PC-3 (cell line): Measurements from ENCODE around the gene SH3PXD2A. TPM values are rescaled to one million over a fixed set of nuclear protein-coding genes. Genes with fewer than 3 reads are reported as not detected.
"Not testable (repeated sequence)": the region's sequence is repeated elsewhere in the genome, so short reads cannot be mapped to it uniquely, and the experiment has no call there.

Source experiments
- ATAC-seq: fragments of 200-7000 bp; cut with Tn5 transposase; 2 replicates; pipeline ENCODE4 v1.9.1; 2020; ENCODE audit warnings: mild to moderate bottlenecking, moderate library complexity
- BruUV-seq: library from RNA; stranded (reverse); fragments of 400-500 nt; replicated peaks from 2 replicates; lab custom pipeline; 2021; lab: Mats Ljungman, UMichigan
- CTCF ChIA-PET: fragments of 300-600 bp; sonication (Branson Sonifier 250); formaldehyde crosslinking; loops from one replicate; lab custom pipeline; 2022; ENCODE audit warnings: antibody characterized with exemption; lab: Charles Lee
- POLR2A ChIA-PET: fragments of 300-600 bp; sonication (Branson Sonifier 250); formaldehyde crosslinking; loops from one replicate; lab custom pipeline; 2022; ENCODE audit warnings: antibody characterized with exemption; ENCODE audit not compliant: unreplicated experiment; lab: Charles Lee
- DNase-seq: peaks from one replicate; pipeline ENCODE4 v3.0.0-alpha.2; 2015
- H2AFZ ChIP-seq: fragments of 300-600 bp; sonication (generic); 2 replicates; pipeline ENCODE4 v1.6.0; 2016; ENCODE audit warnings: antibody characterized with exemption, low read length
- H3F3A ChIP-seq: fragments of 300-600 bp; sonication (generic); one replicate; pipeline ENCODE4 v1.6.0; 2017; ENCODE audit warnings: antibody characterized with exemption, low read length, control low read depth, mild to moderate bottlenecking; ENCODE audit not compliant: unreplicated experiment
- H3K27ac ChIP-seq: fragments of 300-600 bp; sonication (generic); 2 replicates; pipeline ENCODE4 v1.5.1; 2016; ENCODE audit warnings: mild to moderate bottlenecking, low read length
- H3K27me3 ChIP-seq: fragments of 300-600 bp; sonication (generic); 2 replicates; pipeline ENCODE4 v1.6.1; 2016; ENCODE audit warnings: low read length, mixed read lengths
- H3K36me3 ChIP-seq: fragments of 300-600 bp; sonication (generic); 2 replicates; pipeline ENCODE4 v1.6.1; 2016; ENCODE audit warnings: low read depth, mixed run types, low read length, mixed read lengths
- H3K4me1 ChIP-seq: fragments of 300-600 bp; sonication (generic); 2 replicates; pipeline ENCODE4 v1.5.1; 2016; ENCODE audit warnings: low read length; ENCODE audit not compliant: insufficient read depth
- H3K4me2 ChIP-seq: fragments of 300-600 bp; sonication (generic); 2 replicates; pipeline ENCODE4 v1.6.0; 2016; ENCODE audit warnings: low read length
- H3K4me3 ChIP-seq: fragments of 300-600 bp; sonication (generic); 2 replicates; pipeline ENCODE4 v1.5.1; 2016; ENCODE audit warnings: mild to moderate bottlenecking, low read length, mixed read lengths
- H3K79me2 ChIP-seq: fragments of 300-600 bp; sonication (generic); 2 replicates; pipeline ENCODE4 v1.6.1; 2017; ENCODE audit warnings: low read length, mixed read lengths
- H3K9ac ChIP-seq: fragments of 300-600 bp; sonication (generic); 2 replicates; pipeline ENCODE4 v1.6.0; 2016; ENCODE audit warnings: mild to moderate bottlenecking, low read length
- H3K9me2 ChIP-seq: fragments of 300-600 bp; sonication (generic); replicated peaks from 2 replicates; pipeline ENCODE4 v1.6.1; 2016; ENCODE audit warnings: mixed run types, low read length, mixed read lengths
- H3K9me3 ChIP-seq: fragments of 300-600 bp; sonication (generic); 2 replicates; pipeline ENCODE4 v1.6.1; 2016; ENCODE audit warnings: low read length, mixed read lengths
- H4K20me1 ChIP-seq: fragments of 300-600 bp; sonication (generic); 2 replicates; pipeline ENCODE4 v1.6.1; 2016; ENCODE audit warnings: low read length, mixed read lengths
- EZH2 ChIP-seq: fragments of 300-600 bp; sonication (generic); IDR thresholded peaks from one replicate; pipeline ENCODE4 v1.6.1; 2017; ENCODE audit warnings: antibody characterized with exemption, mild to moderate bottlenecking, low read length; ENCODE audit not compliant: unreplicated experiment
- EZH2phosphoT487 ChIP-seq: fragments of 300-600 bp; sonication (generic); IDR thresholded peaks from 2 replicates; pipeline ENCODE4 v1.6.1; 2018; ENCODE audit warnings: mild to moderate bottlenecking, antibody characterized with exemption, low read length, borderline replicate concordance
- intact Hi-C: fragments of 100-400 bp; cut with micrococcal nuclease; formaldehyde crosslinking; loops from 2 replicates; pipeline ENCODE4 v1.9.0; 2023
- total RNA-seq: library from RNA; depleted of rRNA; stranded (reverse); fragments of >200 nt; gene quantifications from 2 replicates; pipeline ENCODE4 v1.2.3, GENCODE V29; 2014
- TF ChIP-seq, protein P1 (sequence below): fragments of 300-600 bp; sonication (generic); conservative IDR thresholded peaks from 2 replicates; pipeline ENCODE4 v1.5.1; 2017; ENCODE audit warnings: antibody characterized with exemption, low read depth, mild to moderate bottlenecking, low read length

Gene SH3PXD2A
- total RNA-seq, 1 experiment from 2014 or later: 3.4 TPM

DNA sequence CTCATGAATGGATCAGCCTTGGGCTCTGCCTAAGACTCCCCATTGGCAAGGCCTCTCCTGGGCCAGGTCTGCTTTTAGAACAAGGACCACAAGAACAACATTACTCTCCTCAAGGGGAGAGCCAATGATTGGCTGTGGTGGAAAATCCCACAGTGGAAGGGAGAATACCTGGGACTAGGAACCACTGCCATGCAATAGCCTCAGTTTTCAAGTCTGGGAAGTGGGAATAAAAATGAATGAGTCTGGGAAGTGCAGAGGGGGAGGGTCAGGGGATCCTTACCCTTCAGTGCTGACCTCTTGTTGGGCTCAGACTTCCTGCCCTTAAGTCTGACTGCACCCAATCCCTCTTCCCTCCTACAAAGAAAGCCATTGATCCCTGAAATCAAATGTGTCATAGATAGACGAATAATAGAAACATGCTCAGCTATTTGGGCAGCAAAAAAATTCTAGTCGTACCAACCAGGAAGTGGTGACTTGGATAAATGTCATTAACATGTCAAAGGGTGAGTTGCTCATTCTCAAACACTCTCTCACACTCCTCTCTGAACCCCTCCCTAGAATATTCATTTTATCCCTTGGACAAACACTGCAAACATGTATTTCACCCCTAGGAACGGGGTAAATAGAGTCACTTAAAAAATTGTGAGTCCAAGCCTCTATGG is 123.6 kb downstream of the SH3PXD2A start:
- no peak for TF ChIP-seq EZH2phosphoT487
- TF ChIP-seq, protein P1, sequence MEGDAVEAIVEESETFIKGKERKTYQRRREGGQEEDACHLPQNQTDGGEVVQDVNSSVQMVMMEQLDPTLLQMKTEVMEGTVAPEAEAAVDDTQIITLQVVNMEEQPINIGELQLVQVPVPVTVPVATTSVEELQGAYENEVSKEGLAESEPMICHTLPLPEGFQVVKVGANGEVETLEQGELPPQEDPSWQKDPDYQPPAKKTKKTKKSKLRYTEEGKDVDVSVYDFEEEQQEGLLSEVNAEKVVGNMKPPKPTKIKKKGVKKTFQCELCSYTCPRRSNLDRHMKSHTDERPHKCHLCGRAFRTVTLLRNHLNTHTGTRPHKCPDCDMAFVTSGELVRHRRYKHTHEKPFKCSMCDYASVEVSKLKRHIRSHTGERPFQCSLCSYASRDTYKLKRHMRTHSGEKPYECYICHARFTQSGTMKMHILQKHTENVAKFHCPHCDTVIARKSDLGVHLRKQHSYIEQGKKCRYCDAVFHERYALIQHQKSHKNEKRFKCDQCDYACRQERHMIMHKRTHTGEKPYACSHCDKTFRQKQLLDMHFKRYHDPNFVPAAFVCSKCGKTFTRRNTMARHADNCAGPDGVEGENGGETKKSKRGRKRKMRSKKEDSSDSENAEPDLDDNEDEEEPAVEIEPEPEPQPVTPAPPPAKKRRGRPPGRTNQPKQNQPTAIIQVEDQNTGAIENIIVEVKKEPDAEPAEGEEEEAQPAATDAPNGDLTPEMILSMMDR: no peak
- no peak for TF ChIP-seq EZH2
- DNase-seq (peak; percentile 55), ATAC-seq (peak; percentile 45; the same call in 1 of the 2 replicates)
- no peak overlapping the region for H3K9ac ChIP-seq
- H3K4me3 ChIP-seq: no peak overlapping the region
- no peaks in the 10 kb centered on the region for H3K9me2 ChIP-seq
- no peaks in the 10 kb centered on the region for H3K27me3 ChIP-seq
- BruUV-seq: no TSS peak
- no peaks in the 10 kb centered on the region for H3F3A ChIP-seq
- ChIA-PET POLR2A (no interaction called here), CTCF (no interaction called here)
- peak overlapping the region; percentile 46 for H3K27ac ChIP-seq
- H2AFZ ChIP-seq: no peak overlapping the region
- peaks cover 12% of the 10 kb centered on the region for H3K4me1 ChIP-seq
- H3K9me3 ChIP-seq: no peaks in the 10 kb centered on the region
- H3K4me2 ChIP-seq: peak overlapping the region; percentile 20; the same call in 1 of the 2 replicates
- no peaks in the 10 kb centered on the region for H4K20me1 ChIP-seq
- no peaks in the 10 kb centered on the region for H3K36me3 ChIP-seq
- H3K79me2 ChIP-seq: no peaks in the 10 kb centered on the region
- intact Hi-C loops: no loop called here

DNA sequence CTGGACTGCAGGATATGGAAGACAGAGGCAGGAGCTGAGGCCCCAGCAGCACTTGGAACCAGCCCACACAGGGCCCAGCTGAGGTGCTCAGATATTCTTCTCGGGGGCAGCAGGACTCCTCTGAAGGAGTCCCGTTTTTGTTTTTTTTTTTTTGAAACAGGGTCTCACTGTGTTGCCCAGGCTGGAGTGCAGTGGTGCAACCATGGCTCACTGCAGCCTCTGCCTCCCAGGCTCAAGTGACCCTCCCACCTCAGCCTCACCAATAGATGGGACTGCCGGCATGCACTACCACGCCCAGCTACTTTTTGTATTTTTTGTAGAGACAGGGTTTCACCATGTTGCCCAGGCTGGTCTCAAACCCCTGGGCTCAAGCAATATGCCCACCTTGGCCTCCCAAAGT is 124.3 kb downstream of the SH3PXD2A start:
- H3K4me2 ChIP-seq, H3K9me2 ChIP-seq, POLR2A ChIA-PET, H3K9ac ChIP-seq, H2AFZ ChIP-seq, CTCF ChIA-PET, H3K27me3 ChIP-seq, ATAC-seq, H4K20me1 ChIP-seq, H3K79me2 ChIP-seq, intact Hi-C loops, H3K36me3 ChIP-seq, H3K27ac ChIP-seq, H3F3A ChIP-seq, DNase-seq, H3K9me3 ChIP-seq, BruUV-seq, H3K4me3 ChIP-seq: not testable (repeated sequence)
- H3K4me1 ChIP-seq: peaks cover 12% of the 10 kb centered on the region

DNA sequence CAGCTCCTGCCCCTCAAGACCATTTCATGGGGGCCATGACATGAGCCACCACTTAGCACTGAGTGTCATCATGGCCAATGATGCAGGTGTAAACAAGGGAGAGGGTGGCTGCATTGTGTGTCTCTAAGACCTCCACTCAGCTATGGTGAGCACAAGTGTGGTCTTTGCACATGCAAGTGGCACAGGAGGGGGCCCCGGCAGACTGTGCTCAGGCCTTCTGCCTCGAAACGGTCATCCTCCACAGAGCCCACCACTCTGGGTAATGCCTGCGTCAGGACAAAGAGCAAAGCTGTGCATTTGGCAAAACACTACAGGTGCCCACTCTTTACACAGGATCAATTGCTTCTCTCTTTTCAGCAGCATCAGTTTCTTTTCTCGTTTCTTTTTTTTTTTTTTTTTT is 125.5 kb downstream of the SH3PXD2A start:
- TF ChIP-seq EZH2: no peak
- TF ChIP-seq, protein P1: no peak
- TF ChIP-seq EZH2phosphoT487: no peak
- intact Hi-C loops: no loop called here
- Histone ChIP-seq H3K9me2 (no peaks in the 10 kb centered on the region), H3K27me3 (no peaks in the 10 kb centered on the region), H3K9ac (no peak overlapping the region), H3F3A (no peaks in the 10 kb centered on the region), H3K9me3 (no peaks in the 10 kb centered on the region), H2AFZ (no peak overlapping the region), H3K79me2 (no peaks in the 10 kb centered on the region), H3K27ac (no peak overlapping the region), H3K4me1 (peaks cover 12% of the 10 kb centered on the region), H3K4me2 (no peak overlapping the region), H4K20me1 (no peaks in the 10 kb centered on the region), H3K36me3 (no peaks in the 10 kb centered on the region), H3K4me3 (no peak overlapping the region)
- DNase-seq (no peak), ATAC-seq (no peak)
- CTCF ChIA-PET: no interaction called here
- BruUV-seq: no TSS peak
- POLR2A ChIA-PET: no interaction called here
